ENCODE data around the gene CENPO.

DNA sequence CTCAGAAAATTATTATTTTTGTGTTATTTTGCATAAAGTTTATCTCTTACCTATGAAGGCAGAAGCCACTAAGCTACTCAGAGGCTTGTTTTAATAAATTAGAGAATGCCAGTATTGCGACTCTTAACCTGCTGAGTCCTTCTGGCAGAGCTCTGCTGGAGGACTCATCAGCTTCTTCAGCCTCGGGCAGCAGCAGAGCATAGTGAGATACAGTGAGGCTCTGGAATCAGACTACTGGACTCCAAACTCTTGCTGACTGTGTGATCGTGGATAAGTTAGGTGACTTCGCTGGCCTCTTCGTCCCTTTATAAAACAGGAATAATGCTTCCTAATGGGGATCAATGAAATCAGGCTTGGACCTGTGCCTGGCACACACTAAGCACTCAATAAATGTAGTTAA is 1.8 kb upstream of the CENPO start:
- TF ChIP-seq, protein P1, sequence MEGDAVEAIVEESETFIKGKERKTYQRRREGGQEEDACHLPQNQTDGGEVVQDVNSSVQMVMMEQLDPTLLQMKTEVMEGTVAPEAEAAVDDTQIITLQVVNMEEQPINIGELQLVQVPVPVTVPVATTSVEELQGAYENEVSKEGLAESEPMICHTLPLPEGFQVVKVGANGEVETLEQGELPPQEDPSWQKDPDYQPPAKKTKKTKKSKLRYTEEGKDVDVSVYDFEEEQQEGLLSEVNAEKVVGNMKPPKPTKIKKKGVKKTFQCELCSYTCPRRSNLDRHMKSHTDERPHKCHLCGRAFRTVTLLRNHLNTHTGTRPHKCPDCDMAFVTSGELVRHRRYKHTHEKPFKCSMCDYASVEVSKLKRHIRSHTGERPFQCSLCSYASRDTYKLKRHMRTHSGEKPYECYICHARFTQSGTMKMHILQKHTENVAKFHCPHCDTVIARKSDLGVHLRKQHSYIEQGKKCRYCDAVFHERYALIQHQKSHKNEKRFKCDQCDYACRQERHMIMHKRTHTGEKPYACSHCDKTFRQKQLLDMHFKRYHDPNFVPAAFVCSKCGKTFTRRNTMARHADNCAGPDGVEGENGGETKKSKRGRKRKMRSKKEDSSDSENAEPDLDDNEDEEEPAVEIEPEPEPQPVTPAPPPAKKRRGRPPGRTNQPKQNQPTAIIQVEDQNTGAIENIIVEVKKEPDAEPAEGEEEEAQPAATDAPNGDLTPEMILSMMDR (IDR thresholded peaks at IDR 0.05): no peak
- no peak for TF ChIP-seq NFYB (CRISPR knock-in tag; conservative IDR thresholded peaks at IDR 0.05; ENCODE audit: low read depth)
